GM21723 (cell line): ENCODE results near the gene KLHL8.

Source experiments
- ATAC-seq: cut with Tn5 transposase; IDR thresholded peaks from one replicate; pipeline ENCODE4 v1.9.1; 2021; ENCODE audit warnings: mild to moderate bottlenecking, moderate library complexity; ENCODE audit not compliant: unreplicated experiment

The KLHL8 gene

DNA sequence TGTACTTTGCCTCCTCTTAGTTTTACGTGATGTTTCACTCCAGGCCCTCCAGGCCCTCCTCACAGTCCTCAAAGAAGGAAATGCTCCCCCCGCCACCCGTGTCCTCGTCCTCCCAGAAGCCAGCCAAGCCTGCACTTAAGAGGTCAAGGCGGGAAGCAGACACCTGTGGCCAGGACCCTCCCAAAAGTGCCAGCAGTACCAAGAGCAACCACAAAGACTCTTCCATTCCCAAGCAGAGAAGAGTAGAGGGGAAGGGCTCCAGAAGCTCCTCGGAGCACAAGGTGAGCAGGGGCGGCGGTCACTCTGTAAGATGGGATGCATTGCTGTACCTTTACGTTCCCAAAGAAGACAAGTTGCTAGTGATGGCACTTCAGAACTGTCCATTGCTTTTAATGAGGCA is 94.4 kb downstream of the KLHL8 start:
- ATAC-seq, result no peak

GRCh38 chr4:87122252-87122651 is 98.2 kb downstream of the KLHL8 start:
- ATAC-seq, result no peak

- no peak for ATAC-seq
Observed at GRCh38 chr4:87121341-87122065, 98.9 kb downstream of the KLHL8 start.

DNA sequence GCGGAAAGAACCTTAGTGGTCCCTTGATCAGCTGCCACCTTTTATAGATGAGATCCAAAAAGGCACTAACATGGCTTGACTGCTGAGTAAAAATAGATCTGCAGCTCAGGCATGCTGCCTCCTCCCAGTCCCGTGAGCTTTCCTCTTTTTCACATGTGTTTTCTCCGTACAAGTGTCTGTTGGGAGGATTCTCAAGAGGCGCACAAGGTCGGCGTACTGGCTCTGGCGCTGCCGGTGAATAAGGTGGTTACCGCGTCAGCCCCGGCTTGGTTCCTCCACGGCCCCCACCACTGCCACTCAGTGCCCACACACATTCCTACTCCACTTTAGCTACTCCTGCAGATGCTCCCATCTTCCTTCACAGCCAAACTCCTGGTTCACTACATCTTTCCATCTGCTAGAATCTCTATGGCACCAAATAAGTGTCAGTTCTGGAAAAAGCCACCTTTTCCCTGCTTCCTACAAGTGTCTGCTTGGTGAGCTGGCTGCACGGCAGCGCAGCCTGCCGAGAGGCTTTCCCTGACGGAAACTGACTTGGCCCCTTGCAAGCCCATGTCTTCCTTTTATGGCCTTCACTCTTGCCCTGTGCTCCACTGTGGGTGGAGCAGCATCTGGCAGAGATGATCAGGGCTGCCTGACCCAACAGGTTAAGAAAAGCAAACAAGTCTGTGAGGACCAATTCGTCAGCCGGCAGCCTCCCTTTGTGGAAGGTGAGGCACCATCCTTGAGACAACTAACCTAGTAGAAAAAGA is 99.8 kb downstream of the KLHL8 start:
- ATAC-seq, result no peak

DNA sequence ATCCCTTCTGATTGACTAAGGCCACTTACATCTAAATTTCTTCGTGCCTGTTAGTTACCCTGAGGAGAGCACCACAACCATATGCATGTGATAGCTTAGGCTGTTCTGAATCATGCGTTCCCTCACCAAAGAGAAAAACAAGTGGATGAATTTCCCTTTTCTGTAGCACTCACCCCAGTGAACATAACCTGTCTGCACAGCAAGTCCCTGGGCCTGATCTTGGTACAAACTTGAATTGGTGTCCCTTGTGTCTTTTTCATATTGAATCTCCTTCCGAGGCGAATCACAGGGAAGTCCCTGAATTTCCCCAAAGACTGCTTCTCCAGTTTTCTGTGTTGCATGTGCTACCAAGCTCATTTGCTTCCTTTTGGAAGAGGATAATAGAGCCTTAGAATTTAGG is 100.4 kb downstream of the KLHL8 start:
- ATAC-seq, result no peak

DNA sequence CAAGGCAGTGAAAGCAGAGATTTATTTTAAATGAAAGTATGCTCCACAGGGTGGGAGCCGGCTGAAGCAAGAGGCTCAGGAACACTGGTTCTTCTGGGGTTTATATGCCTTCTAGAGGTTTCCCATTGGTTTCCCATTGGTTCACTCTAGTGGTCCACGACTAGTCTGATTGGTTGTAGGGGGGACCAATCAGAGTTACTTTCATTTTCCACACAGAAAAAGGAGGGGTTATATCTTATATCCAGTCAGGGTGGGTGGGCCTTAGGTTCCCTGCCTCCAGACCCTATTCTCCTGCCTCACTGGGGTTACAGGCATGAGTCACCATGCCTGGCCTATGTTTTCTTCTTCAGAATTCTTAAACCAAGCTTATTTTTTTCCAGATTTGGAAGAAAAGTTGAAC is 101.6 kb downstream of the KLHL8 start:
- no peak for ATAC-seq

DNA sequence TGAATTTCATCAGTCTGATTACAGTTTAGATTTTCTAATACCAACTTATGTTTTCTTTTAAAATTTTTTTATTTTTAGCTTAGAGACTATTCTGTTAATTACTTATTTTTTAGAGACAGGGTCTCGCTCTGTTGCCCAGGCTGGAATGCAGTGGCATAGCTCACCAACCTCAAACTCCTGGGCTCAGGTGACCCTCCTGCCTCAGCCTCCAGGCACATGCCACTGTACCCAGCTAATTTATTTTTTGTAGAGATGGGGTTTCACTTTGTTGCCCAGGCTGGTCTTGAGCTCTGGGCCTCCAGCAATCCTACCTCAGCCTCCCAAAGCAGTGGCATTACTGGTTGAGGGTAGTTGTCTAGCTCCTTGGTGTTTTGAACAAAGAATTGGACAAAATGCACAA is 102.0 kb downstream of the KLHL8 start:
- ATAC-seq, result no peak

DNA sequence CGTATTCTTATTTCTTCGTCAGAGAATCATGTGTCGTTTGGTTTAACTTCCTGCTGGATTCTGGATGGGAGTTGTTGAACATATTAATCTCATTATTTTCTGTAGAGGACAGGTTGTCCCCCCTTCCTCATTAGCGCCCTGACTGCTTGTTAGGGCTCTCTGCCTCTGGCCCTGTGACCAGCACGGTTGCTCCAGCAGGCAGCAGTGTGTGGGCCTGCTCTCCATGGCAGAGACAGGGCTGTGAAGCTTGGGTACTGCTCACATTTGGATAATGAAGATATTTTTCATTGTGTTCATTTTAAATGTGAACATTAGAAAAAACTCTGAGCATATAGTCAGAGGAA is 102.7 kb downstream of the KLHL8 start:
- no peak for ATAC-seq

DNA sequence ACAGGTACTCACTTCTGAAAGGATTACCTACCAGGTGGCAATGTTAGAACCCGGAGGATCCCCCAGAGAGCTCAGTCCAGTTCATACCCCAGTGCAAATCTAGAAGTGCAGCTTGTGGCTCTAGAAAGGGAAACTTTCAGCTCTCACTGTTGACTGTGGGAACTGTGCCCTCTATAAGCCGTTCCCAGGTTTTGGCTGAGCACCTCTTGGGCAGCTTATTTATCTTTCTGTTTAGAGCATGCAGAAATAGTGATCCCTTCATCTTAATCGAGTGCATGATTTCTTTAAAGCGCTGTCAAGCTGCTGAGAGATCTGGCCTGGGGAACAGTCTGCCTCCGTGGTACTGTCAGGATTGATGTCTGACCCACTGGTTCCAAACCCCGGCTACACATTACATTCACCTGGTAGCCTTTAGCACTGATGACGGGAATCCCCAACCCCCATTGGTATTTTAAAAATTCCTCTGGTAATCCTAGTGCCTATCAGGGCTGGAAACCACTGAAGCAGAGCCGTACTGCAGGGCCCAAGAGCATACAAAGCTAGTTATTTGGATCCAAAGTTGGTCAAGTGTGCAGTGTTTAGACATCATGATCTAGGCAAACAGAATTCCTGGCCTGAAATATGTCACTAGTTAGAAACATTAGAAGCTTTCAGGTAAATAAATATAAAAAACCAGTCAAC is 103.2 kb downstream of the KLHL8 start:
- no peak for ATAC-seq

- ATAC-seq, result no peak
Observed at GRCh38 chr4:87116231-87116630, 104.2 kb downstream of the KLHL8 start.

DNA sequence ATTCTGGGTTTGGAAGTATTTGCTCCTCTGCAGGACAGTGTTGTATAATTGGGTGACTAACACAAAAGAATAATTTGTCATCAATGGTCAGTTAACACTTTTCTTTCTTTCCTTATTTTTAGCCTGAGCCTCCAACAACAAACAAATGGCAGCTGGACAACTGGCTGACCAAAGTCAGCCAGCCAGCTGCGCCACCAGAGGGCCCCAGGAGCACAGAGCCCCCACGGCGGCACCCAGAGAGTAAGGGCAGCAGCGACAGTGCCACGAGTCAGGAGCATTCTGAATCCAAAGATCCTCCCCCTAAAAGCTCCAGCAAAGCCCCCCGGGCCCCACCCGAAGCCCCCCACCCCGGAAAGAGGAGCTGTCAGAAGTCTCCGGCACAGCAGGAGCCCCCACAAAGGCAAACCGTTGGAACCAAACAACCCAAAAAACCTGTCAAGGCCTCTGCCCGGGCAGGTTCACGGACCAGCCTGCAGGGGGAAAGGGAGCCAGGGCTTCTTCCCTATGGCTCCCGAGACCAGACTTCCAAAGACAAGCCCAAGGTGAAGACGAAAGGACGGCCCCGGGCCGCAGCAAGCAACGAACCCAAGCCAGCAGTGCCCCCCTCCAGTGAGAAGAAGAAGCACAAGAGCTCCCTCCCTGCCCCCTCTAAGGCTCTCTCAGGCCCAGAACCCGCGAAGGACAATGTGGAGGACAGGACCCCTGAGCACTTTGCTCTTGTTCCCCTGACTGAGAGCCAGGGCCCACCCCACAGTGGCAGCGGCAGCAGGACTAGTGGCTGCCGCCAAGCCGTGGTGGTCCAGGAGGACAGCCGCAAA is 106.0 kb downstream of the KLHL8 start:
- no peak for ATAC-seq

- ATAC-seq, result no peak
Observed at GRCh38 chr4:87112063-87112462, 108.4 kb downstream of the KLHL8 start.
